ENCODE measurements around the gene MAPRE2. TPM values are rescaled to one million over a fixed set of nuclear protein-coding genes. Genes with fewer than 3 reads are reported as not detected.

Gene MAPRE2
- total RNA-seq, 1 donor from 2014 or later = 22.4 TPM

DNA sequence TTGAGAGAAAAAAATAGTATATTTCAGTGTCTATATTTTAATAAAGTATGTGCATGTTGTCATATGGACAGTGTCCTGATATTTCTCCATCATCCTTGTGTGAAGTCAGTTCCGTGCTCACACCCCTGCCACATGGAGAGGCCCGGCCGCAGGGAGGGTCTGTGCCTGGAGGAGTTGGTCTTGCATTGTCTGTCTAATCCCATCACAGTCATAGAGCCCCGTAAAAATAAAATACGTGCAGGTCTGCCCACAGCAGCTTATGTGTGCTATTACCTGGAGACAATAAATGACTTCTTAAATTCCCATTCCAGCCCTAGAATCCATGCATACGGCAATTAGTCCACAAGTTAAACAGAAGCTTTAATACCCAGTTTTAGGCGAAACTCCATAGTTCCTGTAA, 20.1 kb downstream of the MAPRE2 start:
- Histone ChIP-seq H3K4me3 (no peak overlapping the region), H3K4me1 (peaks cover 0 to 7% of the 10 kb centered on the region in 2 donors), H3K36me3 (no peaks in the 10 kb centered on the region), H3K9me3 (no peaks in the 10 kb centered on the region), H3K27ac (no peak overlapping the region), H3K27me3 (no peaks in the 10 kb centered on the region)
- TF ChIP-seq, protein P1, sequence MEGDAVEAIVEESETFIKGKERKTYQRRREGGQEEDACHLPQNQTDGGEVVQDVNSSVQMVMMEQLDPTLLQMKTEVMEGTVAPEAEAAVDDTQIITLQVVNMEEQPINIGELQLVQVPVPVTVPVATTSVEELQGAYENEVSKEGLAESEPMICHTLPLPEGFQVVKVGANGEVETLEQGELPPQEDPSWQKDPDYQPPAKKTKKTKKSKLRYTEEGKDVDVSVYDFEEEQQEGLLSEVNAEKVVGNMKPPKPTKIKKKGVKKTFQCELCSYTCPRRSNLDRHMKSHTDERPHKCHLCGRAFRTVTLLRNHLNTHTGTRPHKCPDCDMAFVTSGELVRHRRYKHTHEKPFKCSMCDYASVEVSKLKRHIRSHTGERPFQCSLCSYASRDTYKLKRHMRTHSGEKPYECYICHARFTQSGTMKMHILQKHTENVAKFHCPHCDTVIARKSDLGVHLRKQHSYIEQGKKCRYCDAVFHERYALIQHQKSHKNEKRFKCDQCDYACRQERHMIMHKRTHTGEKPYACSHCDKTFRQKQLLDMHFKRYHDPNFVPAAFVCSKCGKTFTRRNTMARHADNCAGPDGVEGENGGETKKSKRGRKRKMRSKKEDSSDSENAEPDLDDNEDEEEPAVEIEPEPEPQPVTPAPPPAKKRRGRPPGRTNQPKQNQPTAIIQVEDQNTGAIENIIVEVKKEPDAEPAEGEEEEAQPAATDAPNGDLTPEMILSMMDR (IDR thresholded peaks at IDR 0.05) = no peak
- no peak for DNase-seq (ENCODE audit: low spot score in 2 of 2)
- intact Hi-C loops (cut with DNase I) = no loop called here

GRCh38 chr18:35061804-35062203, 20.6 kb downstream of the MAPRE2 start:
- Histone ChIP-seq H3K36me3 (no peaks in the 10 kb centered on the region), H3K4me1 (peaks cover 0 to 7% of the 10 kb centered on the region in 2 donors), H3K27ac (no peak overlapping the region), H3K9me3 (no peaks in the 10 kb centered on the region), H3K4me3 (no peak overlapping the region), H3K27me3 (no peaks in the 10 kb centered on the region)
- TF ChIP-seq, protein P1 (IDR thresholded peaks at IDR 0.05) = no peak
- intact Hi-C loops (cut with DNase I) = no loop called here
- no peak for DNase-seq (ENCODE audit: low spot score in 2 of 2)

- intact Hi-C loops (cut with DNase I) = no loop called here
- Histone ChIP-seq H3K4me1 (peaks cover 0 to 7% of the 10 kb centered on the region in 2 donors), H3K27ac (no peak overlapping the region), H3K9me3 (no peaks in the 10 kb centered on the region), H3K4me3 (no peak overlapping the region), H3K36me3 (no peaks in the 10 kb centered on the region), H3K27me3 (no peaks in the 10 kb centered on the region)
- TF ChIP-seq, protein P1 (IDR thresholded peaks at IDR 0.05) = no peak
- no peak for DNase-seq (ENCODE audit: low spot score in 2 of 2)
These were observed 21.2 kb downstream of the MAPRE2 start for GRCh38 chr18:35062408-35062807.

GRCh38 chr18:35063875-35064690, 22.9 kb downstream of the MAPRE2 start:
- intact Hi-C loops (cut with DNase I) = no loop called here
- no peak overlapping the region for H3K27ac ChIP-seq
- no peak for DNase-seq (ENCODE audit: low spot score in 2 of 2)
- peaks cover 0 to 7% of the 10 kb centered on the region in 2 donors for H3K4me1 ChIP-seq
- H3K9me3 ChIP-seq = no peaks in the 10 kb centered on the region
- TF ChIP-seq, protein P1 (IDR thresholded peaks at IDR 0.05) = no peak
- H3K27me3 ChIP-seq = no peaks in the 10 kb centered on the region
- no peaks in the 10 kb centered on the region for H3K36me3 ChIP-seq
- H3K4me3 ChIP-seq = no peak overlapping the region

DNA sequence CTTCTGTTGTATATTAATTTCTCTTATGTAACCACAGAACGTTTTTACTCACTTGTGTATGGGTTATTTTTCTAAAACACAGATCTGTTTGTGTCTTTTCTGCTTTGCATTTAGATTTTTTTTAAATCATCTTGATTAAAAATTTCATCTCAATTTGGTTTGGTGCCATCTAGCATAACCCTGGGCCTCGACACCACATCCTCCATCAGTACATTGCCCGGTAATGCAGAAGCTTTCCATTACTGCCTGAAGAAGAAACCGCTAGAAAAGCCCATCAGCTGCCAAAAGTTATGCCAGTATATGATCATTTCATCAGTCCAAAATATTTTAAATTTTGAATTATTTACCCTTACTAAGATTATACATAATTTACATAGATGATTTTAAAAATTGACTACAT, 26.2 kb downstream of the MAPRE2 start:
- TF ChIP-seq, protein P1 (IDR thresholded peaks at IDR 0.05) = no peak
- H3K27me3 ChIP-seq = no peaks in the 10 kb centered on the region
- intact Hi-C loops (cut with DNase I) = no loop called here
- no peaks in the 10 kb centered on the region for H3K9me3 ChIP-seq
- H3K36me3 ChIP-seq = peaks cover 0 to 3% of the 10 kb centered on the region in 2 donors
- H3K4me3 ChIP-seq = no peak overlapping the region
- peaks cover 0 to 8% of the 10 kb centered on the region in 2 donors for H3K4me1 ChIP-seq
- no peak overlapping the region for H3K27ac ChIP-seq
- no peak for DNase-seq (ENCODE audit: low spot score in 2 of 2)
